Transverse colon (tissue), 4 donors: ENCODE data around the gene MRPS31. TPM values are rescaled to one million over a fixed set of nuclear protein-coding genes. Genes with fewer than 3 reads are reported as not detected.

Source experiments
- DNase-seq: peaks from one replicate; pipeline ENCODE4 v3.0.0-alpha.2; 2019
- H3K27ac ChIP-seq, 4 donors: fragments of 200-600 bp; sonication (generic); 2 replicates each; pipeline ENCODE4 v1.5.1; 2016 to 2018; ENCODE audit warnings: inconsistent platforms in 4 of 4
- H3K27me3 ChIP-seq: fragments of 200-600 bp; sonication (generic); 2 replicates; pipeline ENCODE4 v1.5.1; 2017; ENCODE audit warnings: inconsistent platforms
- H3K36me3 ChIP-seq, 4 donors: fragments of 200-600 bp; sonication (generic); 2 replicates each; pipeline ENCODE4 v1.5.1; 2017 to 2019; ENCODE audit warnings: inconsistent platforms in 4 of 4
- H3K4me1 ChIP-seq, 4 donors: fragments of 200-600 bp; sonication (generic); 2 replicates each; pipeline ENCODE4 v1.5.1; 2017 to 2020; ENCODE audit warnings: inconsistent platforms in 4 of 4
- H3K4me3 ChIP-seq, 4 donors: fragments of 200-600 bp; sonication (generic); 1 replicate in 1 of 4; 2 replicates in 3 of 4; pipeline versions ENCODE4 v1.5.1 to v1.6.1; 2017 to 2019; ENCODE audit warnings: inconsistent platforms in 4 of 4
- H3K9me3 ChIP-seq, 2 donors: fragments of 200-600 bp; sonication (generic); 2 replicates each; pipeline ENCODE4 v1.5.1; 2017 to 2019; ENCODE audit warnings: inconsistent platforms in 2 of 2
- EP300 ChIP-seq: sonication (generic); formaldehyde crosslinking; IDR thresholded peaks from one replicate; pipeline ENCODE4 v1.6.1; 2017; ENCODE audit warnings: antibody characterized with exemption, low read depth
- POLR2A ChIP-seq: fragments of 450-650 bp; IDR thresholded peaks from one replicate; pipeline ENCODE4 v1.6.1; 2016; ENCODE audit warnings: antibody characterized with exemption, mild to moderate bottlenecking, moderate library complexity
- POLR2AphosphoS5 ChIP-seq, 3 donors: sonication (generic); formaldehyde crosslinking; IDR thresholded peaks; one replicate each; pipeline ENCODE4 v1.6.1; 2016; ENCODE audit warnings: antibody characterized with exemption in 3 of 3
- WGBS, 2 donors: methylation state at CpG; one replicate each; pipeline ENCODE4 v1.1.5; 2018; ENCODE audit warnings: low coverage in 1 of 2; 5-methylcytosine and 5-hydroxymethylcytosine counted together
- in situ Hi-C, 4 donors: fragments of 200-750 bp; cut with MboI; loops; one replicate each; pipeline versions ENCODE4 v1.15.0 to v1.15.1; 2017; ENCODE audit warnings: low sequenced_read_pairs in 3 of 4, low pct_ligation_motif_present in 1 of 4, low pct_unique_long_range_greater_than_20kb in 1 of 4
- intact Hi-C: fragments of 100-400 bp; cut with DNase I; formaldehyde crosslinking; loops from one replicate; pipeline ENCODE4 v1.15.1; 2023; ENCODE audit warnings: low total_unique reads
- total RNA-seq, 4 donors: library from RNA; depleted of rRNA; stranded (reverse); fragments of >200 nt; gene quantifications; one replicate each; pipeline ENCODE4 v1.1.0, GENCODE V29; 2016
- TF ChIP-seq, protein P1 (sequence below), 5 experiments: fragments of 200-600 bp in 3 of 5; fragments of 450-650 bp in 2 of 5; sonication (generic) in 3 of 5; IDR thresholded peaks; 1 replicate in 2 of 5; 2 replicates in 3 of 5; pipeline ENCODE4 v1.5.1; 2016 to 2017; ENCODE audit warnings: antibody characterized with exemption in 5 of 5, inconsistent platforms in 3 of 5, mild to moderate bottlenecking in 2 of 5, moderate library complexity in 1 of 5

MRPS31 gene
- total RNA-seq, 4 donors from 2014 or later = 16.1 to 50.2 (median 25.0) TPM

DNA sequence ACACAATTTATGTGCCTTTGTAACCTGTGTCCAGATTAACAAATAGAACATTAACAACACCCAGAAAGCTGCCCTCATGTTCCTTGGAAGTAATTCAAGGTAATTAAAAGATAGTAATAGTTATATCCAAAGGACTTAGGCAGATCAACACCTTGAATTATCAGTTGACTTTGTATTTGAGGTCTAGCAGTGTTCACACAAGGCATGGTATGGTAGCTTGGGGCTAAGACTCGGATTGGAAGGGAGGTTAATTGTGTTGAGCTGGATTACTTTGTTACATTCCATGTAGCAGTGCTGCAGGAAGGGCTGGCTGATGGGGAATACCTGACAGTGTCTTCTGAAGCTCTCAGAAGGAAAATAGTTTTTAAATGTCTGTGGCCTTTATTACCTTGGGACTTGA, 35.3 kb upstream of the MRPS31 start:
- DNase-seq = no peak
- TF ChIP-seq EP300 (no peak), POLR2A (no peak), POLR2AphosphoS5 (IDR thresholded peaks at IDR 0.05) (no peak)
- TF ChIP-seq, protein P1, sequence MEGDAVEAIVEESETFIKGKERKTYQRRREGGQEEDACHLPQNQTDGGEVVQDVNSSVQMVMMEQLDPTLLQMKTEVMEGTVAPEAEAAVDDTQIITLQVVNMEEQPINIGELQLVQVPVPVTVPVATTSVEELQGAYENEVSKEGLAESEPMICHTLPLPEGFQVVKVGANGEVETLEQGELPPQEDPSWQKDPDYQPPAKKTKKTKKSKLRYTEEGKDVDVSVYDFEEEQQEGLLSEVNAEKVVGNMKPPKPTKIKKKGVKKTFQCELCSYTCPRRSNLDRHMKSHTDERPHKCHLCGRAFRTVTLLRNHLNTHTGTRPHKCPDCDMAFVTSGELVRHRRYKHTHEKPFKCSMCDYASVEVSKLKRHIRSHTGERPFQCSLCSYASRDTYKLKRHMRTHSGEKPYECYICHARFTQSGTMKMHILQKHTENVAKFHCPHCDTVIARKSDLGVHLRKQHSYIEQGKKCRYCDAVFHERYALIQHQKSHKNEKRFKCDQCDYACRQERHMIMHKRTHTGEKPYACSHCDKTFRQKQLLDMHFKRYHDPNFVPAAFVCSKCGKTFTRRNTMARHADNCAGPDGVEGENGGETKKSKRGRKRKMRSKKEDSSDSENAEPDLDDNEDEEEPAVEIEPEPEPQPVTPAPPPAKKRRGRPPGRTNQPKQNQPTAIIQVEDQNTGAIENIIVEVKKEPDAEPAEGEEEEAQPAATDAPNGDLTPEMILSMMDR (IDR thresholded peaks at IDR 0.05) = no peak
- in situ Hi-C loops (no loop called here), intact Hi-C loops (loop anchor here (5.0 kb wide), 1 partner anchor 491 kb away; no protein-coding TSS in a partner anchor)
- Histone ChIP-seq H3K27ac (no peak overlapping the region), H3K9me3 (no peaks in the 10 kb centered on the region), H3K4me1 (peaks cover 0 to 17% (median 8%) of the 10 kb centered on the region in 4 donors), H3K27me3 (no peaks in the 10 kb centered on the region), H3K36me3 (peaks cover 0 to 5% (median 2%) of the 10 kb centered on the region in 4 donors), H3K4me3 (no peak overlapping the region)
- WGBS, 2 donors = 100% methylated on average over 1 of the region's 1 CpG

DNA sequence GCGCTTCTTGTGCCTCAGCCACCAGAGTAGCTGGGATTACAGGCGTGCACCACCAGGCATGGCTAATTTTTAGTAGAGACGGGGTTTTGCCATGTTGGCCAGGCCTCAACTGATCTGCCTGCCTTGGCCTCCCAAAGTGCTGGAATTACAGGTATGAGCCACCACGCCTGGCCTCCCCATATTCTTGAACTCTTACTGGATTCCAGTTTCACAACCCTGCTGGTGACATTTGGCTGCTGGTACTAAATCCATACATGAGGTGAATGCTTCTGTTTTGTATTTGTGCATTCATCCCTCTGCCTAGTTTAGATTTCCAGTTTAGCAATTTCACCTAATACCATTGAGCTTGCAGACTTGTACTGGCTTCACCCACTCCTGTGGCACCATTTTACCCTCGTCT, 32.3 kb upstream of the MRPS31 start:
- Histone ChIP-seq H3K4me3 (no peak overlapping the region), H3K9me3 (no peaks in the 10 kb centered on the region), H3K36me3 (peaks cover 0 to 5% (median 2%) of the 10 kb centered on the region in 4 donors), H3K4me1 (peaks cover 0 to 17% (median 8%) of the 10 kb centered on the region in 4 donors), H3K27ac (no peak overlapping the region), H3K27me3 (no peaks in the 10 kb centered on the region)
- DNase-seq = no peak
- TF ChIP-seq POLR2AphosphoS5 (IDR thresholded peaks at IDR 0.05) = no peak
- TF ChIP-seq EP300 = no peak
- TF ChIP-seq, protein P1 (IDR thresholded peaks at IDR 0.05) = no peak
- WGBS, 2 donors = 93 to 95% methylated on average over 3 to 5 of the region's 5 CpGs
- in situ Hi-C loops = no loop called here
- intact Hi-C loops = no loop called here

- intact Hi-C loops = no loop called here
- no peaks in the 10 kb centered on the region for H3K9me3 ChIP-seq
- H3K4me3 ChIP-seq = no peak overlapping the region
- H3K36me3 ChIP-seq = peaks cover 0 to 5% (median 0%) of the 10 kb centered on the region in 4 donors
- no peak for TF ChIP-seq POLR2A
- TF ChIP-seq, protein P1 (IDR thresholded peaks at IDR 0.05) = no peak
- no peak for TF ChIP-seq POLR2AphosphoS5 (IDR thresholded peaks at IDR 0.05)
- TF ChIP-seq EP300 = no peak
- H3K27me3 ChIP-seq = no peaks in the 10 kb centered on the region
- DNase-seq = peak; percentile 37
- peak overlapping the region; percentile 51 to 73 (median 62) for H3K27ac ChIP-seq
- H3K4me1 ChIP-seq = peaks cover 0 to 17% (median 8%) of the 10 kb centered on the region in 4 donors
- WGBS, 2 donors = 36 to 69% methylated on average over 3 to 6 of the region's 6 CpGs
- in situ Hi-C loops = no loop called here
Measured at GRCh38 chr13:40801255-40802217, 30.5 kb upstream of the MRPS31 start.

DNA sequence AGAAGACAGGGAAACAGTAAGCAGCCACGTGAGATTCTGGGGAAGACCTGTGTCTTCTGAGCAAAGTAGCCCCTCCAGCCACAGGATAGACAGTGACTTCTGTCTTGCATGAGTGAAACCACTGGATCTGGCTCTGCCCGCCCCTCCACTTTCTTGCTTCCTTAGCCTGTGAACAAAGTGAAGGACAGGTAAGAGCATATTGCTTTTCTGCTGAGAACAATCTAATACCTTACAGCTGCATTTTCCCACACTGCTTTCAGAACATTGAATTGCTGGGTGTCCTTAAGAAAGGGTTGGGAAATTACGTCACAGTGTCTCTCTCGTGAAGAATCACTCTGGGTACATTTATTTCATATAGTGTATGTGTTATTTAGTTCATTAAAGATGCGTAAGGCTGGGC, 29.6 kb upstream of the MRPS31 start:
- no peak for DNase-seq
- H3K4me1 ChIP-seq = peaks cover 0 to 17% (median 5%) of the 10 kb centered on the region in 4 donors
- intact Hi-C loops = no loop called here
- 86 to 97% methylated on average over 4 to 5 of the region's 5 CpGs for WGBS, 2 donors
- H3K36me3 ChIP-seq = peaks cover 0 to 5% (median 0%) of the 10 kb centered on the region in 4 donors
- TF ChIP-seq POLR2A (no peak), EP300 (no peak), POLR2AphosphoS5 (IDR thresholded peaks at IDR 0.05) (no peak)
- TF ChIP-seq, protein P1 (IDR thresholded peaks at IDR 0.05) = no peak
- in situ Hi-C loops = no loop called here
- no peak overlapping the region for H3K27ac ChIP-seq
- no peak overlapping the region for H3K4me3 ChIP-seq
- H3K9me3 ChIP-seq = no peaks in the 10 kb centered on the region
- H3K27me3 ChIP-seq = no peaks in the 10 kb centered on the region
